Heart left ventricle (tissue), 13 donors: ENCODE measurements around the gene LARP1.

Experiments used
- POLR2A ChIP-seq, 2 donors: fragments of 450-650 bp; IDR thresholded peaks; one replicate each; pipeline ENCODE4 v1.6.1; 2017; ENCODE audit warnings: antibody characterized with exemption in 2 of 2, mild to moderate bottlenecking in 2 of 2, moderate library complexity in 2 of 2
- TF ChIP-seq, protein P1 (sequence below), 12 donors: fragments of 200-600 bp; sonication (generic) in 4 of 12; IDR thresholded peaks; one replicate each; pipeline versions ENCODE4 v1.5.0 to v1.8.0; 2018 to 2022; ENCODE audit warnings: antibody characterized with exemption in 12 of 12, mild to moderate bottlenecking in 5 of 12
- donor health status: ischemic (EF 13 %, LVEDD 7.1; RV severe dilation, severe dysfunction).
- donor health status: DM: no; HTN: yes; CAD: no.
- donor health status: DM: no; HTN: no; CAD: no.
- donor health status: ischemic (EF 25% LVEDD 6.9; RV normal size, moderate dysfunction).
- donor health status: ischemic (EF 25% LVEDD 5.7; RV mildly dilated, moderate dysfunction).
- donor health status: ischemic (EF 35%, LVEDD 5.7; RV mildly dilated, moderate dysfunction).
- donor health status: nonischemic (EF 11% LVEDD 7.7; RV severe dilation, severe dysfunction).
- donor health status: DM: yes; HTN: yes; CAD: no.
- donor health status: PGD.
- donor health status: ischemic (EF 29% LVEDD 5.4; RV normal size, mild dysfunction).
- donor health status: nonischemic (EF 23%, LVEDD 6.1; RV moderate dilation, normal function).

DNA sequence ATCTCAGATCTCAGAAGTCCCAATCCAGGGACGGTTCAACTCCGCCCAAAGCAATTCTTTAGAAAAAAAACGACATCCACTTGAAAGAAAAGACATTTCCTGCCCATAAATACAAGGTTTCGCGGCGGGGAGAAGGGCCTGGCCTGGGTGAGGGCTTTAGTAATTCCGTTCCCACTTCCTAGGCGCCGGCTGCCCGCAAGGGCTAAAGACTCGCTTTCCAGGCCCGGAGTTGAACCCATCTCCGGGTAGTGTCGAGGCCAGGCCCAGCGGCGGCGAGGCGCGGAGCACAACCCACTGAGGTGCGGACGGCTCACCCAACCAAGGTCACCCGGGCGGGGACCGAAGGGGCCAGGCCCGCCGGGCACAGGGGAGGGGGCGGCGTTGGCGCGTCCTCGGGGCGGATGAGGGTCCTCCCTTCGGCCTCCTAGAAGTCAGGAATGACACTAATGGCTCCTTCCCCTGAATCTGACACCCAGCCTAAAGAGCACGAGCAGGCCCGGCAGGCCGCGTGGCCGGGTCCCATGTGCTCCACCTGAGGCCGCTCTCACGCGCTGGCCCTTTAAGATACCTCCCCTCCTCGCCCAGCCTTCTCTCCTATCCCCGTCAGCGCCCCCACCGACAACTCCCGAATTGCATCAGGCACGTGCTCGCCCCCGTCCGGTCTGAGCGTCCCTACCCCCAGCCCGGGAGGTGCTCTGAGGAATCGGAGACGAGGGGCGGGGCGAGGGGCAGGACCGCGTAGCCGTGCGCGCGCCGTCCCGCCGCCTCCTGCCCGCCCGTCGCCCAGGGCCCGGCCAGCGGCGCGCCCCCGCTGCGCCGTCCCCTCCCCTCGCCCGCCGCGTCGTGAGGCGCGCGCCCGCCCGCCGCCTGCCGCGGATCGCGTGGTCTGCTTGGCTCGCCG lies 467 bp upstream of the LARP1 start:
- TF ChIP-seq, protein P1, sequence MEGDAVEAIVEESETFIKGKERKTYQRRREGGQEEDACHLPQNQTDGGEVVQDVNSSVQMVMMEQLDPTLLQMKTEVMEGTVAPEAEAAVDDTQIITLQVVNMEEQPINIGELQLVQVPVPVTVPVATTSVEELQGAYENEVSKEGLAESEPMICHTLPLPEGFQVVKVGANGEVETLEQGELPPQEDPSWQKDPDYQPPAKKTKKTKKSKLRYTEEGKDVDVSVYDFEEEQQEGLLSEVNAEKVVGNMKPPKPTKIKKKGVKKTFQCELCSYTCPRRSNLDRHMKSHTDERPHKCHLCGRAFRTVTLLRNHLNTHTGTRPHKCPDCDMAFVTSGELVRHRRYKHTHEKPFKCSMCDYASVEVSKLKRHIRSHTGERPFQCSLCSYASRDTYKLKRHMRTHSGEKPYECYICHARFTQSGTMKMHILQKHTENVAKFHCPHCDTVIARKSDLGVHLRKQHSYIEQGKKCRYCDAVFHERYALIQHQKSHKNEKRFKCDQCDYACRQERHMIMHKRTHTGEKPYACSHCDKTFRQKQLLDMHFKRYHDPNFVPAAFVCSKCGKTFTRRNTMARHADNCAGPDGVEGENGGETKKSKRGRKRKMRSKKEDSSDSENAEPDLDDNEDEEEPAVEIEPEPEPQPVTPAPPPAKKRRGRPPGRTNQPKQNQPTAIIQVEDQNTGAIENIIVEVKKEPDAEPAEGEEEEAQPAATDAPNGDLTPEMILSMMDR (IDR thresholded peaks at IDR 0.05): peak in 10 of 12 donors; percentile 25 to 66 (median 37)
- TF ChIP-seq POLR2A (IDR thresholded peaks at IDR 0.05): peak in 1 of 2 donors; percentile 86
